HG03097 (cell line): ENCODE results near the gene SDR39U1.
"Not testable (repeated sequence)": the region's sequence is repeated elsewhere in the genome, so short reads cannot be mapped to it uniquely, and the experiment has no call there.

Source experiments
- ATAC-seq: cut with Tn5 transposase; IDR thresholded peaks from one replicate; pipeline ENCODE4 v1.9.1; 2021; ENCODE audit not compliant: unreplicated experiment, low FRiP score

The SDR39U1 gene, protein sequence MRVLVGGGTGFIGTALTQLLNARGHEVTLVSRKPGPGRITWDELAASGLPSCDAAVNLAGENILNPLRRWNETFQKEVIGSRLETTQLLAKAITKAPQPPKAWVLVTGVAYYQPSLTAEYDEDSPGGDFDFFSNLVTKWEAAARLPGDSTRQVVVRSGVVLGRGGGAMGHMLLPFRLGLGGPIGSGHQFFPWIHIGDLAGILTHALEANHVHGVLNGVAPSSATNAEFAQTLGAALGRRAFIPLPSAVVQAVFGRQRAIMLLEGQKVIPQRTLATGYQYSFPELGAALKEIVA

DNA sequence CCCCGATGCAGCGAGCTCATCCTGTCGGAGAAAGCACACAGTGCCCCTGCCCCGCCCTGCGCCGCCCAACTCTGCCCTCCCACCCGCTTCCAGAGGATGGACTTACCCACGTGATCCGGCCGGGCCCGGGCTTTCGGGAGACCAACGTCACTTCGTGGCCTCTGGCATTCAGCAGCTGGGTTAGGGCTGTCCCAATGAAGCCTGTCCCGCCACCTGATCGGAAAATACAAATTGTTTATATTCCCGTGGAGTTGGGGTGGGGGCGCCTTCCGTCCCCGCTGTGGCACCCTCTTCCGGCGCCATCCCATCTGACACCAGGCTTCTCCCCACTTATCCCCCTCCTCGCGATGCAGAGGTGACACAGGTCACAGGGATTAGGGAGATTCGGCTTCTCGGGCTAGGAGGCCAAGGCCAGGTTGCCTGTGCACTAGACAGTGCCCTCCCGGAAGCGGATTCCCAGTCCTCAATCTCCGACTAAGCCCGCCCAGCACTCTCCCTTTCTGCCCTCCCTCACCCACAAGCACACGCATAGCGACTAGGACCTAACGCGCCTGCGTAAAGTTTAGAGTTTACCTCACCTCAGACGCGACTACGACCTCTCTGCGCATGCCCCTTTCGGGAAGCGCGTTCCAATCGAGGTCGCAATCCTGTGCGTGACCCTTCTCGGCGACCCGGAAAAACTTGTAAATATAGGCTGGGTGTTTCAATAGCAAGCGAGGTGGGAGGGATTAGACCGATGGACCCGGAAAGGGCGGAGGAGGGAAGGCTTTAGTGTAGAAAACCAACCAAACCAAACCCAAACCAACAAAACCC lies at the start of gene SDR39U1:
Gene SDR39U1, minus strand, starts transcription at position 537 of the 813 bp plus-strand sequence. Its CDS starts 7 bp downstream, at position 530.
- peak; percentile 86 for ATAC-seq

GRCh38 chr14:24491586-24492408 lies 49.2 kb upstream of the SDR39U1 start:
- ATAC-seq = not testable (repeated sequence)

DNA sequence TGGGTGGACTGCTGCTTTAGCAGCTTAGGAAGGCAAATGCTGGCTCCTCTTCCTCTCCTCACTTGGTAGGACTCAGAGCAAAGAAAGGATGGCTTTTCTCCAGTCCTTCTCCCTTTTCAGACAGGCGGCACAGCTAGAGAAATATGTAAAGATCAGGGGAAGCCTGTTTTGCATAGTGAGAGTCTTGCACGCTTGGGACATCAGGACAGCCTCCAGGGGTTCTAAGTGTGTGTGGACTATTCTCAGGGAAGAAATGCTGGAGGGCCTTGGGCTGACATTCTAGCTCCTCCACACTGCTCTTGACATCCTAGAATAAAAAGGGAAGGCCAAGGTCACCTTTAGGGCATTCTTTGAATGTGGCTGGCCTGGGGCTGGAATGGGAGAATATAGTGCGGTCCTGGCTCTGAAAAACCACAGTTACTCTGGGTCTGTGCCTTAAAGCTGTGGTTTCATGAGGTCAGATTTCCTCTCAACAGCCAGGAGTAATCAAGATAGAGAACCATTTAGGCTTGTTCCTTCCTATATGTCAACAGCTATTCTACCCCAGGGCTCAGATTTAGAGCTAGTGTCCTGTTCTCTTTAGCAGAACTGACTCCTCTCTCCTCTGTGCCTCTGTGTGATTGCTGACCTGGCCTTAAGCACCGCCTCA lies 41.2 kb upstream of the SDR39U1 start:
- no peak for ATAC-seq

GRCh38 chr14:24482699-24483303 lies 40.2 kb upstream of the SDR39U1 start:
- not testable (repeated sequence) for ATAC-seq

GRCh38 chr14:24481622-24482324 lies 39.2 kb upstream of the SDR39U1 start:
- peak; percentile 79 for ATAC-seq

DNA sequence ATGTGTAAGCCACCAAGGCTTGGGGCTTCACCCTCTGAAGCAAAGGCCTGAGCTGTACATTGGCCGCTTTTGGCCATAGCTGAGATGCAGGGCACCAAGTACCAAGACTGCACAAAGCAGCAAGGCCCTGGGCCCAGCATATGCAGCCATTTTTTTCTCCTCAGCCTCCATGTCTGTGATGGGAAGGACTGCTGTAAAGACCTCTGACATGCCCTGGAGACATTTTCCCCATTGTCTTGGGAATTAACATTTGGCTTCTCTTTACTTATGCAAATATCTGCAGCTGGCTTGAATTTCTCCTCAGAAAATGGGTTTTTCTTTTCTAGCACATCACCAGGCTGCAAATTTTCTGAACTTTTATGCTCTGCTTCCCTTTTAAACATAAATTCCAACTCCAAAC lies 37.4 kb upstream of the SDR39U1 start:
- not testable (repeated sequence) for ATAC-seq

DNA sequence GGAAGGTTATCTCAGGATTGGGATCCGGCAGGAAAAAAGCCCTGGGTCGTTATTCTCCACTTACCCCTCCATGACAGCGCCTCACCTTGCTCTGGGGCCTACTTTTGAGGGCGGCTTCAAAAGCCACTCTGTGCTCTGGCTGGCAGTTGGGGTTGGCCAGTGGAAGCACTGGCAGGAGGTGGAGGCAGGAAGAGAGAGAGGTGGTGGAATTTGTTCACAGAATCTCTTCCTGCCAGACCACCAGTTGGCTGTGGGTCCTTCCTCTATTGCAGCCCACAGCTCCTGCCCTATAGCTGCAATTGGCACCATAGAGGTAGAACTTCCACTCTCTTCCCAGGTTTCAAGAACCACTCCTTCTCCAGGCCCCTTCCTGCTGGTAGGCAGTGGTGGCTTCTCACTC lies 32.7 kb upstream of the SDR39U1 start:
- ATAC-seq = no peak

DNA sequence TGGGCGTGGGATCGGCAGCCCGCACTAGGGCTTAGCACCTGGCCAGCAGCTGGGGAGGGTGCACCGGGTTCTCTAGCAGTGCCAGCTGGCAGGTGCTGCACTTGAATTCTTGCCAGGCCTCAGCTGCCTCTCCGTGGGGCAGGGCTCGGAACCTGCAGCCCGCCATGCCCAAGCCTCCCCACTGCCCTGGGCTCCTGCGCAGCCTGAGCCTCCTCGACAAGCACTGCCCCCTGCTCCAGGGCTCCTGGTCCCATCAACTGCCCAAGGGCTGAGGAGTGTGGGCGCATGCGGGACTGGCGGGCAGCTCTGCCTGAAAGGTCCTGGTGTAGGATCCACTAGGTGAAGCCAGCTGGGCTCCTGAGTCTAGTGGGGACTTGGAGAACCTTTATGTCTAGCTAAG lies 30.6 kb upstream of the SDR39U1 start:
- no peak for ATAC-seq

- ATAC-seq = not testable (repeated sequence)
Observed at GRCh38 chr14:24470450-24470849, 27.9 kb upstream of the SDR39U1 start.

DNA sequence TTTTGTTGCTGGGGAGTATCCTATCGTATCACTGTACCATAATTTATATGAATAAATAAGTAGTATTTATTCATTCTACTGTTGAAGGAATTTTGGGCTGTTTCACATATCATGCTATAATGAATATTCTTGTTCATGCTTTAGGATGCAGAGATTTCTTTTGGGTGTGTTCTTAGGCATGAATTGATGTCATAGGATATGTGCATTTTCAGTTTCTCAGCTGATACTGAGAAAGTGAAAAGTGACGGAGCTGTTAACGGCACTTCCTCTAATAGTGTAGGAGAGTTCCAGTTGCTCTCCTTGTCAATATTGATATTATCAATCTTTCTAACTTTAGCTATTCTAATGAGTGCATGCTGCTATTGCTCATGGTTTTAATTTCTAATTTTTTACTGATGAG lies 23.2 kb upstream of the SDR39U1 start:
- ATAC-seq = no peak

GRCh38 chr14:24465368-24465767 lies 22.8 kb upstream of the SDR39U1 start:
- ATAC-seq = no peak

DNA sequence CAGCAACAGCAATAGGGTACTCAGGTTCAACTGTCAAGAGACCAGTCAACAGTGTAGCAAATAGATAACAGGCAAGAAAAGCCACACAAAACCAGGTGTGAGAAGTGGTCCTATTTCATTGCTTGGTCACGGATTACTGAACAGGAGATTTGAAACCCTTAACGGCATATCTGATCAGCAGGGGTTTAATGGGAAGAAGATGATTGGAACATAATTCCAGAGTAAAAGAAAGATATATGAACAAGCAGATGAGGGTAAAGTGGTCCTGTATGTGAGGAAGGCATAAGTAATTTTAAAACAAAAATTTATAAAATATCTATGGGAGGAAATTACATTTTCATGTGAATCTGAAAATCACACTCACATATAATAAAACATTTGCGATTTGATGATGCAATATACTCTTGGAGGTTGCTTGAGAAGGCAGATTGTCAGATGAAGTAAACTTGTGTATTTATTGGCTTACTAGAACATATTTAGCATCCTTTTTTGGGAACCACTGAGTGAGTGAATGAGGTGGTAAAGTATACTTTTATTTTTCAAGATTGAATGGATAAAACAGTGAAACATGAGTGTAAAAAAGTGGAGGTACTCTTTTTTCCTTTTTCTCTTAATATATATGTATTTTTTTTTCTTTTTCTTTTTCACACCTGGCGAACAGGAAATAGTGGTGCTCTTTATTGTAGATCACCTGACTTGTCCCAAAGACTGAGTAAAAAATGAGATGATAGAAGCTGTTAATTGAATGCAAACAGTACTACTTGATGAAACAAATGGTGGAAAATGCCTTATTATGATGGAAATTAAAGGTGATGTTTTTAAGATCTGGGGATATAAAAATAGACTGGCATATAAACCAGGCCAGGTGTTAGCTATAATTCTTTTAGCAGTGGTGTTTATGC lies 21.6 kb upstream of the SDR39U1 start:
- no peak for ATAC-seq

DNA sequence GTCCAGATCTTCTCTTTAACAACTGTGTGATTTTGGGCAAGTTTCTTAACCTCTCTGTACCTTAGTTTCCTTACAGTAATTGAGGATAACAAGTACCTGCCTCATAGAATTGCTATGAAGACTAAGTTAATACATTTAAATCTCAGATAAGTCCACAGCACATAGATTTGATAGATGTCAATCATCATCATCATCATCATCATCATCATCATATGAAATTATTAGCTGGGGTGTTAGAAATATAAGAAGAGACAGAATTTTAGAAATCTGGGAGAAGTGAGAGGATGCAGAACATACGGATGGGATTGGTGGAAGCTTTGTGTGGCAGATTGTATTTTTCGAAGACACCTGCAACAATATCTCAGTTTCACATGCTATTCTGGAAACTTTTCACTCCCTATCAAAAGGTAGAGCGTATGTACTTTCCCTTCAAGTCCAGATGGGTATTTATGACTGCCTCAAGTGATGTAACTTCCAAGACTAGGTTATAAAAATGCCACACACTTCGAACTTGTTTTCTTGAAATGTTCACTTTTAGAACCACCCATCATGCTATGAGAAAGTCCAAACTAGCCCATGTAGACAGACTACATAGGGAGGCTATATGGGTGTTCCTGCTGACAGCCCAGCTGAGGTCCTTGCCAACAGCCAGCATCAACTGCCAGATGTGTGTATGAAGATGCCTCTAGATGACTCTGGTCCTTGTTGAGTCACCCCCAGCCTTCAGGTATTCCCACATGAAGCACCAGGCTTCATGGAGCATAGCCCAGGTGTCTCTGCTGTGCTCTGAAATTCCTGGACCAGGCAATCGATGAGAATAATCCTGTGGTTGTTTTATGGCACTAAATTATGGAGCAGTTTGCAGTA lies 20.7 kb upstream of the SDR39U1 start:
- ATAC-seq = no peak

DNA sequence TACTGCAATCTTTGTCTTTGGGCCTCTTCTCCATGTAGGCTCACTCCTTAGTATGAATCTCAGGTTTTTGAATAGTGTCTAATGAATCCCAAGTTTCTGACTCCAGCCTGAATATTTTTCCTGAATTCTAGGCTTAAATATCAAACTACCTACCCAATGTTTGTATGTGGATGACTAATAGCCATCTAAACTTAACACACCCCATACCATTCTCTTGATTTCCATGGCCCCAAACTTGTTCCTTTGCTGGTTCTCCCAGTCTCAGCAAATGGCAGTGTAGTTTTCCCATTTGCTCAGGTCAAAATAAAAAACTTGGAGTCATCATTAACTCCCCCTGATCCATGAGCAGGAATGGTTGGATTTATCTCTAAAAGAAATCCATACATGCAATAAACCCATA lies 18.8 kb upstream of the SDR39U1 start:
- no peak for ATAC-seq

GRCh38 chr14:24459331-24459730 lies 16.8 kb upstream of the SDR39U1 start:
- ATAC-seq = no peak

- no peak for ATAC-seq
Observed at GRCh38 chr14:24458736-24459135, 16.2 kb upstream of the SDR39U1 start.

DNA sequence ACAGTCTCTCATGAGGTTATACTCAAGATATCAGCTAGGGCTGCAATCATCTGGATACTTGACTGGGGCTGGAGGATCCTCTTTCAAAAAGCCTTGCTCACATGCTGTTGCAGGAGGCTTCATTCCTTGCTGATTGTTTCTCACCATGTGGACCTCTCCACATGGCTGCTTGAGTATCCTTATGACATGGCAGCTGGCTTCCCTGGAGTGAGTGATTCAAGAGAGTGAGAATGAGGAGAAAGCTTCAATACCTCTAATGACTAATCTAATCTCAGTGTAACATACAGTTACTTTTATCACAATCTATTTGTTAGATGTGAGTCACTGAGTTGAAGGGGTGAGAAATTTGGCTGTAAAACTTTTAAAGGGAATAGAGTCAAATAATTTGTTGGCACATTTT lies 14.4 kb upstream of the SDR39U1 start:
- ATAC-seq = no peak

- not testable (repeated sequence) for ATAC-seq
Observed at GRCh38 chr14:24450828-24451227, 8.3 kb upstream of the SDR39U1 start.
